ENCODE measurements around the gene DNMT3A.
"Not testable (repeated sequence)": the region's sequence is repeated elsewhere in the genome, so short reads cannot be mapped to it uniquely, and the experiment has no call there.

The DNMT3A gene

GRCh38 chr2:25230198-25230947, 111.4 kb downstream of the DNMT3A start:
- DNase-seq = no peak

GRCh38 chr2:25229279-25230197, 112.2 kb downstream of the DNMT3A start:
- no peak for DNase-seq

GRCh38 chr2:25228848-25229278, 112.9 kb downstream of the DNMT3A start:
- DNase-seq = peak; percentile 32

GRCh38 chr2:25227576-25227975, 114.1 kb downstream of the DNMT3A start:
- no peak for DNase-seq

- DNase-seq = no peak
Observed at GRCh38 chr2:25226827-25227226, 114.9 kb downstream of the DNMT3A start.

- no peak for DNase-seq
Observed at GRCh38 chr2:25222477-25223121, 119.1 kb downstream of the DNMT3A start.

- DNase-seq = no peak
Observed at GRCh38 chr2:25221579-25221978, 120.1 kb downstream of the DNMT3A start.

GRCh38 chr2:25220313-25220712, 121.4 kb downstream of the DNMT3A start:
- no peak for DNase-seq

GRCh38 chr2:25219621-25220020, 122.1 kb downstream of the DNMT3A start:
- no peak for DNase-seq

GRCh38 chr2:25218100-25218499, 123.6 kb downstream of the DNMT3A start:
- DNase-seq = no peak

- peak; percentile 89 for DNase-seq
Observed at GRCh38 chr2:25215948-25216679, 125.6 kb downstream of the DNMT3A start.

GRCh38 chr2:25215232-25215631, 126.5 kb downstream of the DNMT3A start:
- no peak for DNase-seq

- DNase-seq = no peak
Observed at GRCh38 chr2:25213229-25213628, 128.5 kb downstream of the DNMT3A start.

GRCh38 chr2:25210923-25211322, 130.8 kb downstream of the DNMT3A start:
- not testable (repeated sequence) for DNase-seq

- peak; percentile 56 for DNase-seq
Observed at GRCh38 chr2:25207078-25207545, 134.6 kb downstream of the DNMT3A start.

GRCh38 chr2:25204190-25204838, 137.4 kb downstream of the DNMT3A start:
- DNase-seq = peak; percentile 47

- no peak for DNase-seq
Observed at GRCh38 chr2:25202275-25202674, 139.4 kb downstream of the DNMT3A start.

- no peak for DNase-seq
Observed at GRCh38 chr2:25201794-25202193, 139.9 kb downstream of the DNMT3A start.

- no peak for DNase-seq
Observed at GRCh38 chr2:25201265-25201664, 140.5 kb downstream of the DNMT3A start.

GRCh38 chr2:25198576-25198975, 143.1 kb downstream of the DNMT3A start:
- DNase-seq = no peak

GRCh38 chr2:25198209-25198525, 143.6 kb downstream of the DNMT3A start:
- DNase-seq = no peak

Measured in CD4-positive, alpha-beta T cell treated with Interleukin-15 for 1 hour (primary cell).